Amniotic stem cell (primary cell): ENCODE measurements around the gene OTOP1.
"Not testable (repeated sequence)": the region's sequence is repeated elsewhere in the genome, so short reads cannot be mapped to it uniquely, and the experiment has no call there.

Experiments used
- DNase-seq: peaks from one replicate; lab custom pipeline; 2025; lab: John Stamatoyannopoulos, UW

OTOP1 gene

DNA sequence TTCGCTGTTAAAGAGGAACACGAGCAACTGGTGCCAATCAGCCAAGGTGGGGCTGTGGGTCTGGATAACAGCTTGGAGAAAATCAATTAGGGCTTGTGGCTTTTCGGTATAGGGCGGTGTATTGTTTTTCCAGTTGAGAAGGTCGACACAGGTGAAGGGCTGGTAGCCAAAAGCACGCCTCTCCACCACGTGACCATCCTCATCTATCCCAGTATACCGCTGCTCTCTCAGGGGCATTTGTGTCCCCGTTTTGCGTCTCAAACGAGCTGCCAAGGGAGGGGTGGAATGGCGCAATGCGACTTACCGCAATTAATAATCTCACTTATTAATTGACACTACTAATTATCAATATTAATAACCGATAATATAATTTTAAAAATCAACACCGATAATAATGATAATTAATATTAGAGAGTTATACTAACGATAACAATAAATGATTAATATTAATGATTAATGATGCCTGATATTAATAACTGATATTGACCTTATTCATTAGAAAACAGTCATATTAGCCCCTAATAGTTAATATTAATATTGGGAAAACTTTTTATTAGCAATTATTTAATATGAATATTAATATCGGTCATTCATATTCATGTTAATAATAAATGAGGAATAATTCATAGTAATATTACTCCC is 62.1 kb downstream of the OTOP1 start:
- DNase-seq = not testable (repeated sequence)

DNA sequence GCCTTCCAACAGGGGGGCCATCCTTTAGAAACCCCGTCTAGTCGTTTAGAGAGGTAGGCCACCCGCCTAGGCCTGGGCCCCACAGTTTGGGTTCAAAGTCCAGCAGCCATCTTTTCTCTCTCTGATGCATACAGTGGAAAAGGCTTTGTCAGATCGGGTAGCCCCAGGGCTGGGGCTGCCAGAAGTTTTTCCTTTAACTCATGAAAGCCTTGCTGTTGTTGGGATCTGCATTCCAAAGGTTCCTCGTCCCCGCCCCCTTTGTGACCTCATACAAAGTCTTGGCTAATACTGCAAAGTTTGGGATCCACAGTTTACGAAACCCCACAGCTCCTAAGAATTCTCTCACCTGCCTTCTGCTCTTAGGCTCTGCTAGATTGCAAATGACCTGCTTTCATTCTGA is 64.5 kb downstream of the OTOP1 start:
- DNase-seq = not testable (repeated sequence)

GRCh38 chr4:4160956-4161665 is 65.6 kb downstream of the OTOP1 start:
- not testable (repeated sequence) for DNase-seq

GRCh38 chr4:4145622-4146021 is 81.1 kb downstream of the OTOP1 start:
- DNase-seq = not testable (repeated sequence)

- not testable (repeated sequence) for DNase-seq
These were observed 83.4 kb downstream of the OTOP1 start for GRCh38 chr4:4143376-4143775.

- not testable (repeated sequence) for DNase-seq
These were observed 84.0 kb downstream of the OTOP1 start for GRCh38 chr4:4142679-4143078.

DNA sequence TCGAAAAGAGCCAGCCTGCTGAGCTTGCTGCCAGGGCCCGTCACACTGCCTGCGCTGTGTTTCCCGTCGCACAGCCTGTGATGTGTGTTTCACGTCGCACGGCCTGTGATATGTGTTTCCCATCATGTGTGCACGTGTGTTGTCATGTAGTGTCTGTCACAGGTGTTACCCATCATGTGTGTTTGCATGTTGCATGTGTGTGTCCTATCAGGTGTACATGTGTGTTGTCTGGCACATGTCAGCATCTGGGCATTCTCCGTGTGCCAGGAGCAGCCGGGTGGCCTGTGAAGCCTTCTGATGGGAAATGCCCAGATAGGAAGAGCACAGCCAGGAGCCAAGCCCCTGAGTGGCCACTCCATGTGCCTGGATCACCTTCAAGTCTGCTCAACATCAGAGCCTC is 85.5 kb downstream of the OTOP1 start:
- DNase-seq = not testable (repeated sequence)
